Ovary (tissue), 3 donors: ENCODE measurements around the gene GRIPAP1.

Source experiments
- EP300 ChIP-seq: sonication (generic); formaldehyde crosslinking; IDR thresholded peaks from one replicate; pipeline ENCODE4 v1.6.1; 2017; ENCODE audit warnings: antibody characterized with exemption
- POLR2A ChIP-seq: fragments of 450-650 bp; IDR thresholded peaks from one replicate; pipeline ENCODE4 v1.6.1; 2017; ENCODE audit warnings: antibody characterized with exemption, mild to moderate bottlenecking, moderate library complexity
- TF ChIP-seq, protein P1 (sequence below), 3 donors: fragments of 450-650 bp in 2 of 3; fragments of 200-600 bp in 1 of 3; IDR thresholded peaks; one replicate each; pipeline versions ENCODE4 v1.5.1 to v1.8.0; 2016 to 2022; ENCODE audit warnings: antibody characterized with exemption in 3 of 3, mild to moderate bottlenecking in 1 of 3
- donor health status: DM: no; HTN: no; CAD: no.

DNA sequence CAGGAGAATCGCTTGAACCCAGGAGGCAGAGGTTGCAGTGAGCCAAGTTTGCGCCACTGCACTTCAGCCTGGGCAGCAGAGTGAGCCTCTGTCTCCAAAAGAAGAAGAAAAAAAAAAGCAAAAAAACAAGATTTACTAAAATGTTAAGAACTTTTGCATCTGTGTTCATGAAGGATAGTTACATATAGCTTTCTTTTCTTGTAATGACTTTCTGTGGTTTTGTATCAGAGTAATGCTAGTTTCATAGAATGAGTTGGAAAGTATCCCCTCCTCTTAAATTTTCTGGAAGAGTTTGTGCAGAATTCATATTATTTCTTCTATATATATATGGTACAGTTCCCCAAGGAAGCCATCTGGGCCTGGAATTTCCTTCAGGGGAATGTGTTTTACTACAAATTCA, 17.0 kb upstream of the GRIPAP1 start:
- TF ChIP-seq POLR2A (no peak), EP300 (no peak)
- TF ChIP-seq, protein P1, sequence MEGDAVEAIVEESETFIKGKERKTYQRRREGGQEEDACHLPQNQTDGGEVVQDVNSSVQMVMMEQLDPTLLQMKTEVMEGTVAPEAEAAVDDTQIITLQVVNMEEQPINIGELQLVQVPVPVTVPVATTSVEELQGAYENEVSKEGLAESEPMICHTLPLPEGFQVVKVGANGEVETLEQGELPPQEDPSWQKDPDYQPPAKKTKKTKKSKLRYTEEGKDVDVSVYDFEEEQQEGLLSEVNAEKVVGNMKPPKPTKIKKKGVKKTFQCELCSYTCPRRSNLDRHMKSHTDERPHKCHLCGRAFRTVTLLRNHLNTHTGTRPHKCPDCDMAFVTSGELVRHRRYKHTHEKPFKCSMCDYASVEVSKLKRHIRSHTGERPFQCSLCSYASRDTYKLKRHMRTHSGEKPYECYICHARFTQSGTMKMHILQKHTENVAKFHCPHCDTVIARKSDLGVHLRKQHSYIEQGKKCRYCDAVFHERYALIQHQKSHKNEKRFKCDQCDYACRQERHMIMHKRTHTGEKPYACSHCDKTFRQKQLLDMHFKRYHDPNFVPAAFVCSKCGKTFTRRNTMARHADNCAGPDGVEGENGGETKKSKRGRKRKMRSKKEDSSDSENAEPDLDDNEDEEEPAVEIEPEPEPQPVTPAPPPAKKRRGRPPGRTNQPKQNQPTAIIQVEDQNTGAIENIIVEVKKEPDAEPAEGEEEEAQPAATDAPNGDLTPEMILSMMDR (IDR thresholded peaks at IDR 0.05): no peak
